Activated CD4-positive, alpha-beta T cell treated with anti-CD3 and anti-CD28 coated beads, Interleukin-2, amount 50 U/mL, for 24 hours (primary cell): ENCODE measurements around the gene FAM110D.

ENCODE experiments used
- DNase-seq, 2 donors: peaks; one replicate each; pipeline ENCODE4 v3.0.0-alpha.2; 2020; ENCODE audit warnings: low read depth in 1 of 2, low spot score in 1 of 2

FAM110D gene

GRCh38 chr1:26184086-26184485 is 25.2 kb downstream of the FAM110D start:
- no peak for DNase-seq

GRCh38 chr1:26184883-26185282 is 26.0 kb downstream of the FAM110D start:
- no peak for DNase-seq

- no peak for DNase-seq
Observed at GRCh38 chr1:26187882-26188281, 29.0 kb downstream of the FAM110D start.

- no peak for DNase-seq
Observed at GRCh38 chr1:26188477-26188876, 29.6 kb downstream of the FAM110D start.

GRCh38 chr1:26189331-26189730 is 30.5 kb downstream of the FAM110D start:
- no peak for DNase-seq

- no peak for DNase-seq
Observed at GRCh38 chr1:26189751-26190275, 30.9 kb downstream of the FAM110D start.

- DNase-seq: no peak
Observed at GRCh38 chr1:26190373-26190987, 31.6 kb downstream of the FAM110D start, which contains the start of gene CATSPER4. Gene CATSPER4, plus strand, starts transcription at chr1:26190602. Its CDS starts 26 bp downstream, at chr1:26190628.

- DNase-seq: no peak
Observed at GRCh38 chr1:26191739-26192138, 32.9 kb downstream of the FAM110D start.

GRCh38 chr1:26195805-26196204 is 36.9 kb downstream of the FAM110D start:
- no peak for DNase-seq

- no peak for DNase-seq
Observed at GRCh38 chr1:26197301-26197700, 38.4 kb downstream of the FAM110D start.

GRCh38 chr1:26197813-26198212 is 38.9 kb downstream of the FAM110D start:
- DNase-seq: no peak

- DNase-seq: no peak
Observed at GRCh38 chr1:26200413-26200812, 41.5 kb downstream of the FAM110D start.

GRCh38 chr1:26203642-26204318 is 44.9 kb downstream of the FAM110D start:
- no peak for DNase-seq

- no peak for DNase-seq
Observed at GRCh38 chr1:26210147-26210870, 51.4 kb downstream of the FAM110D start.

- DNase-seq: no peak
Observed at GRCh38 chr1:26212726-26213125, 53.8 kb downstream of the FAM110D start.

GRCh38 chr1:26213335-26213905 is 54.5 kb downstream of the FAM110D start:
- no peak for DNase-seq
